ENCODE measurements around the gene AKT2.

AKT2 gene

GRCh38 chr19:40271706-40272105, 13.4 kb downstream of the AKT2 start:
- Mint-ChIP-seq H3K4me1 (ENCODE audit: low read depth) (peaks cover 62% of the 10 kb centered on the region), H3K9me3 (no peaks in the 10 kb centered on the region), H3K27ac (no peak overlapping the region), H3K27me3 (no peaks in the 10 kb centered on the region), H3K36me3 (ENCODE audit: low read depth) (peaks cover 12% of the 10 kb centered on the region), H3K4me3 (no peak overlapping the region)

- Mint-ChIP-seq H3K27me3 (no peaks in the 10 kb centered on the region), H3K4me3 (no peak overlapping the region), H3K9me3 (no peaks in the 10 kb centered on the region), H3K36me3 (ENCODE audit: low read depth) (peaks cover 12% of the 10 kb centered on the region), H3K27ac (no peak overlapping the region), H3K4me1 (ENCODE audit: low read depth) (peaks cover 54% of the 10 kb centered on the region)
Observed at GRCh38 chr19:40270362-40271089, 14.6 kb downstream of the AKT2 start.

DNA sequence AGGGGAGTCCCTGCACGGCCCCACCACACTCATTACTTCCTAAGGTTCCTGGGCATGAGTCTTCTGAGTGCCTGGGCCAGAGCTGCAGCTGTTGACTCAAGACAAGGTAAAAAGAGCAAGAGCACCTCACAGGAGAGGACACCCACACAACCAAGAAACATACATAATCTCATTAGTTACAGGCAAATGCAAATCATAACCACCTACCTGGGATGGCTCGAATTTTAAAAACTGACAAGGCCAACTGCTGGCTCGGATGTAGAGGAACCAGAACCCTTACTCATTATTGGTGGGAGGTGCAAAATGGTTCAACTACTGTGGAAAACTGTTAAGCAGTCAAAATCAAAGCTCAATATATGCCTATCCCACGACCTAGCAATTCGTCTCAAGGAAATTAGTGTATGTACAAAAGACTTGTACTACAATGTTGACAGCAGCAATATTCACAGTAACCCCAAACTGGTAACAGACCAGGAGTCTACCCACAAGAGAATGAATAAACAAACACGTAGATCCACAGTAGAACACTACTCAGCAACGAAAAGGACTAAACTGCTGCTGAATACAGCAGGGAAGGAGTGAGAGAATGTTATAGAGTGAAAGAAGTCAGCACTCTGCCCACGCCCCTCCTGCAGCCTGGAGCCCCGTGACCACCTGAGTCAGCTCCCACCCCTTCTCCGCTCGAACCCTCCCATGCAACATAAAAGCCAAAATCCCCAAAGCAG, 15.8 kb downstream of the AKT2 start:
- Mint-ChIP-seq H3K4me3 (no peak overlapping the region), H3K27ac (no peak overlapping the region), H3K36me3 (ENCODE audit: low read depth) (peaks cover 17% of the 10 kb centered on the region), H3K27me3 (no peaks in the 10 kb centered on the region), H3K9me3 (no peaks in the 10 kb centered on the region), H3K4me1 (ENCODE audit: low read depth) (peaks cover 43% of the 10 kb centered on the region)

GRCh38 chr19:40267601-40267997, 17.5 kb downstream of the AKT2 start:
- Mint-ChIP-seq H3K27ac (peak overlapping the region; percentile 63), H3K27me3 (no peaks in the 10 kb centered on the region), H3K4me1 (ENCODE audit: low read depth) (peaks cover 32% of the 10 kb centered on the region), H3K36me3 (ENCODE audit: low read depth) (peaks cover 30% of the 10 kb centered on the region), H3K4me3 (no peak overlapping the region), H3K9me3 (no peaks in the 10 kb centered on the region)

- Mint-ChIP-seq H3K9me3 (no peaks in the 10 kb centered on the region), H3K27me3 (no peaks in the 10 kb centered on the region), H3K4me3 (no peak overlapping the region), H3K27ac (no peak overlapping the region), H3K4me1 (ENCODE audit: low read depth) (peaks cover 28% of the 10 kb centered on the region), H3K36me3 (ENCODE audit: low read depth) (peaks cover 32% of the 10 kb centered on the region)
Observed at GRCh38 chr19:40266912-40267600, 18.1 kb downstream of the AKT2 start.

DNA sequence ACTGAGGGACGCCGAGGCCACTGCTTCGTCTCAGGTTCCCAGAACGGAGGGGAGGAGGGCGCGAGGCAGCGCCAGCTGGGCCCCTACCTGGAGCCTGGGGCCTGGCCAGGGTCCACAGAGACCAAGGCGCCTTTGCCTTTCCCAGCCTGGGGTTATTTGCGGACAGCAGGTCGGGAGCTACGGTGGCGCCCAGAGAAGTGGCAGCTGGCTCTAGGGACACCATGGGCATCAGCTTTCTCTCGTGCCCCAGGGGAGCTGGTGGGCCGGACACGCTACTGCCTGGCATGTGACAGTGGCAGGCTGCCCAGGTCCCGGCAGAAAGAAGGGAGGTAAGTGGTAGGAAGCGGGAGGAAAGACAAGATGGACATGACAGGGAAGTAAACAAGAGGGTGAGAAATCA, 19.0 kb downstream of the AKT2 start:
- Mint-ChIP-seq H3K4me1 (ENCODE audit: low read depth) (peaks cover 33% of the 10 kb centered on the region), H3K9me3 (no peaks in the 10 kb centered on the region), H3K27ac (no peak overlapping the region), H3K27me3 (no peaks in the 10 kb centered on the region), H3K36me3 (ENCODE audit: low read depth) (peaks cover 40% of the 10 kb centered on the region), H3K4me3 (no peak overlapping the region)

DNA sequence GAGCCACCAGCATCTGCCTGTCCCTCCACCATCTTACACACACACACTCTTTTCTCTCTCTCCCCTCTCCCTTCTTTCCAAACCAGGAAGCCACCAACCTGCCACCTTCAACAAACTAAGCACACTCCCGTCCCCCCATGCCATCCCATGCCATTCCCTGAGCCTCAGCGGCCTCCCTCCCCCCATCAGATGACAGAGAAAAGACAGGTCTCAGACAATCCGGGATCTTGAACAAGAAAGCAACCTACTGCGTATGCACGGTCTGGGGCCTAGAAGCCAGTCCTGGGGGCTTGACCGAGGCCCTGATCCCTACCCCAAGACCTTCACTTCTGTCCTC, 19.4 kb downstream of the AKT2 start:
- Mint-ChIP-seq H3K27ac (no peak overlapping the region), H3K4me3 (no peak overlapping the region), H3K9me3 (no peaks in the 10 kb centered on the region), H3K4me1 (ENCODE audit: low read depth) (peaks cover 35% of the 10 kb centered on the region), H3K36me3 (ENCODE audit: low read depth) (peaks cover 40% of the 10 kb centered on the region), H3K27me3 (no peaks in the 10 kb centered on the region)

DNA sequence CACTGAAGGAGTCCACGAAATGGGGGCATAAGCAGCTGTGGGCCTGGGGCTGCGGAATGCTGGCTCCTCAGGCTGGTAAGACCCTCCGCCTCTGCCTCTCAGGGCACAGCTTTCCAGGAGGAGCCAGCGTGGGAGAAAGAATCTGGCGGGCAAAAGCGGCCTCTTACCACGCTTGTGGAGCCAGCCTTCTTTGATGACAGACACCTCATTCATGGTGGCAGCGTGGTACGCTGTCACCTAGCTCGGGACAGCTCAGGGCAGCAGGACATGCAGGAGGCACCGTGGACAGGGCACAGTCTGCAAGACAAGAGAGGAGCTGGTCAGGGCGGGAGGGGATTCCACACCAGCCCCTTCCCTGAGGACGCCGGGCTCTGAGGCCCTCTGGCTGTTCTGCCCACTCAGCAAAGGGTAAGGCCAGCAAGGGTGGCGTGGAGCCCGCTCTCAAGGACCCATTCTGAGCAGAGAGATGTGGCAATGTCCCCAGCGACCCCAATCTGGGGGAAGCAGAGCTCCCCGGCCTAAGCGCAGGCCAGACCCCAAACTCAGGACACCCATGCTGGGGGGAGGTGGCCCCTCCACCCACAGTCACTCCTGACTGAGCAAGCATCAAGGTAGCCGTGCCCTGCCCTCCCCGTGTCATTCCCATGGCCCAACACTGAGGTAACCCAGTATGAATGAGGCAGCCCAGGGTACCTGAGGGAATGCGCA, 19.9 kb downstream of the AKT2 start:
- Mint-ChIP-seq H3K4me1 (ENCODE audit: low read depth) (peaks cover 37% of the 10 kb centered on the region), H3K4me3 (no peak overlapping the region), H3K27me3 (no peaks in the 10 kb centered on the region), H3K36me3 (ENCODE audit: low read depth) (peaks cover 40% of the 10 kb centered on the region), H3K9me3 (no peaks in the 10 kb centered on the region), H3K27ac (no peak overlapping the region)

DNA sequence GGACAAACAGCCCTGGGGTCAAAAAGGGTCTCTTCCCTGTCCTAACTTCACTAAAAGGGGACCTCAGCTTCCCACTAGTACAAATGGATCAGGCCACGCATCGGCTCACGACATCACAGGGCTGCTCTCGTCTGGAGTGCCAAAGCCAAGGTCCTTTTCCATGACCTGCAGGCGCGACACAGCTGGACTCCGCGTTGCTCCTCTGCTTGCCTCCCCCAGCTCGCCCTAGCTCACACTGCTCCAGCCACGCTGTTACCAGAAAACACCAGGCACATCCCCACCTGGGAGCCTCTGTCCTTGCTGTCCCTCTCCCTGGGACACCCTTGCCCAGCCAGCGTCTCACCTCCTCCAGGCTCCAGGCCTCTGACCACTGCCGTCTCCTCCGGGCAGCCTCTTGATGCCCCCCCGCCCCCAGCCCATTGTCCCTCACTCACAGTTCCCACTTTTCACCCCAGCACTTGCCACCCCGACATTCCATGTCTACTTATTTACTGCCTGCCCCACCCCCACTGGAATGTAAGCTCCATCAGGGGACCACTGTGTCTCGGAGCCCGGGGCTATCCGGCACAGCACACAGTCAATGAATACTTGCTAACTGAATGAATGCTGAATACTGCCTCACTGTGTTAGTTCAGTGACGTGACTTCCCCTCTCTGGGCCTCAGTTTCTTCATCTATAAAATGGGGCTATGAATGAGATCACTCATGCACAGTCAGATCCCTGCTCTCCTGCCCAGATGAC, 20.7 kb downstream of the AKT2 start:
- no peaks in the 10 kb centered on the region for H3K27me3 Mint-ChIP-seq
- H3K36me3 Mint-ChIP-seq (ENCODE audit: low read depth): peaks cover 40% of the 10 kb centered on the region
- no peak overlapping the region for H3K4me3 Mint-ChIP-seq
- peaks cover 35% of the 10 kb centered on the region for H3K4me1 Mint-ChIP-seq (ENCODE audit: low read depth)
- H3K27ac Mint-ChIP-seq: no peak overlapping the region
- H3K9me3 Mint-ChIP-seq: no peaks in the 10 kb centered on the region

DNA sequence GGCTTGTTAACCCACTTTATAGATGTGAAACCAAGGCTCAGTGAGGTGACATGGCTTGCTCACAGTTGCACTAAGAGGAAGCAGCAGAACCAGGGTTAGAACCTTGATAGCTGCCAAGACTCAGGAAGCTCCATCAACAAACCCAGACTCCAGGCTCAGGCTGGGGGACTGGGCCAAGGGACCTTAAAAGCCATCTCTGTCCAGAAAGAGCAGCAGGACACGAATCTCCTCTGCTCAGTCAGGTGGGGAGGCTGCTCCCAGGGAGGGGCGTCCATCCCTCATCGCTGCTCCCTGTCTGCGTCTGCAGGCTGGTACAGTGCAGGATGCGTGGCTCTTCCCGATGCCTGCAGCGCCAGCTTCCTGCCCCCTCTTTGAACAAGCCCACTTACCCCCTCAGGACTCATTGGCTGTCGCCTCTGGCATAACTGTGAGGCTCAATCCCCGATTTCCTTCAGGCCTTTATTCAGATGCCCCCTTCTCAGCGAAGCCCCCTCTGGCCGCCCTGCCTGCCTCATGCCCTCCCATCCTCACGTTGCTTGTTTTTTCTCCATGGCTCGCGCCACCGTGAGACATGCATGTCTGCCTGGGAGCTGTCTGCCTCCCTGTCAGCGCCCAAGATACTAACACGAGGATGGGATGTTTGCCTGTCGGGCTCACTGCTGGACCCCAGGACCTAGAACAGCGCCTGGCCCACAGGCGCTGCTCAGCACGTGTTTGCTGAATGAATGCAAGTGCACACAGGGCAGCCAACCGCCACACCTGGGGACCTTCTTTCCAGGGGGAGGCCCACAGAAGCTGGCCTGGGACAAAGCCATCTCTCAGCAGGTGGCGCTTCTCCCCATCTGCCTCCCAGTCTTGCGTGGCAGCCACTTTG, 21.5 kb downstream of the AKT2 start:
- Mint-ChIP-seq H3K9me3 (no peaks in the 10 kb centered on the region), H3K27ac (no peak overlapping the region), H3K36me3 (ENCODE audit: low read depth) (peaks cover 40% of the 10 kb centered on the region), H3K4me3 (no peak overlapping the region), H3K4me1 (ENCODE audit: low read depth) (peaks cover 34% of the 10 kb centered on the region), H3K27me3 (no peaks in the 10 kb centered on the region)

DNA sequence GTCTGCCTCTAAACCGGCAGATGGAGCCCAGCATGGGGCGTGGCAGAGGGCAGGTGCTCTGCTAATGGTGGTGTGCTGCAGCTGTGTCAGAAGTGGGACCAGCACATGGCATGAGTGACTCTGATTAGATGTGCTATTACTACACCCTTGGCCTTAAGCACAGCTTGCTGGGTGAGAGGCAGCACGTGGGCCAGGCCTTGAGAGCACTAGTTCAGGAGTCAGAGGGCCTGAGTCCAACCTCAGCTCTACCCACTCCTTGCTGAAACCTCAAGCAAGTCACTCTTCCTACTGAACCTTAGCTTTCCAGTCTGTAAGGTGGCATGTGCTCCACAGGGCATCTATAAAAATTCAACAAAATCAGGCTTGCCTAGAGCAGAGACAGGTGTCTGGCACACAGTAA, 22.7 kb downstream of the AKT2 start:
- Mint-ChIP-seq H3K27ac (no peak overlapping the region), H3K27me3 (no peaks in the 10 kb centered on the region), H3K4me3 (no peak overlapping the region), H3K4me1 (ENCODE audit: low read depth) (peaks cover 31% of the 10 kb centered on the region), H3K36me3 (ENCODE audit: low read depth) (peaks cover 35% of the 10 kb centered on the region), H3K9me3 (no peaks in the 10 kb centered on the region)

- H3K36me3 Mint-ChIP-seq (ENCODE audit: low read depth): peaks cover 33% of the 10 kb centered on the region
- no peak overlapping the region for H3K4me3 Mint-ChIP-seq
- no peaks in the 10 kb centered on the region for H3K9me3 Mint-ChIP-seq
- H3K27ac Mint-ChIP-seq: no peak overlapping the region
- H3K4me1 Mint-ChIP-seq (ENCODE audit: low read depth): peaks cover 31% of the 10 kb centered on the region
- H3K27me3 Mint-ChIP-seq: no peaks in the 10 kb centered on the region
Observed at GRCh38 chr19:40261631-40262030, 23.5 kb downstream of the AKT2 start.

DNA sequence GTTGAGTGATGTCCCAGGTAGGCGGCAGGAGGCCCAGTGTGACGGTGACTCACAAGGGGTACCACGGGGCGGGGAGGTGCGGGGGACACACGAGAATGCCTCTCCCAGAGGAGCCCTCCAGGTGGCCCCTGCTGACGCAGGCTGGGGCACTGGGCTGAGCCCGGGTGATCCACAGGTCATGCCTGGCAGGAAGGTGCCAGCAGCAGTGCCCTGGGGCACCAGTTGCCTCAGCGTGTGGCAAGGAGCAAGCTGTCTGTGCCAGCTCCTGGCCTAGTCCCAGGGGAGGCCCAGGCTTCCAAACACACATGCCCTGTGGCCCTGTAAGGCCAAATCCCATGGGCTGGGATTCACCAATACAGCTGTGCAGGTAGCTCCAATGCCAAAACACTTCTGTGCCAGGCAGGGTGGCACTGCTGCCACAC, 28.0 kb downstream of the AKT2 start:
- Mint-ChIP-seq H3K4me1 (ENCODE audit: low read depth) (peaks cover 32% of the 10 kb centered on the region), H3K9me3 (no peaks in the 10 kb centered on the region), H3K27me3 (no peaks in the 10 kb centered on the region), H3K27ac (no peak overlapping the region), H3K36me3 (ENCODE audit: low read depth) (peaks cover 40% of the 10 kb centered on the region), H3K4me3 (no peak overlapping the region)

- Mint-ChIP-seq H3K27ac (peak overlapping the region; percentile 36), H3K4me1 (ENCODE audit: low read depth) (peaks cover 30% of the 10 kb centered on the region), H3K9me3 (no peaks in the 10 kb centered on the region), H3K4me3 (no peak overlapping the region), H3K36me3 (ENCODE audit: low read depth) (peaks cover 38% of the 10 kb centered on the region), H3K27me3 (no peaks in the 10 kb centered on the region)
Observed at GRCh38 chr19:40256512-40256911, 28.6 kb downstream of the AKT2 start.

All from stimulated activated naive CD8-positive, alpha-beta T cell treated with anti-CD3 and anti-CD28 coated beads, Interleukin-15, Interleukin-2, amounts not matched to agents 100 ng/mL and 50 ng/mL, for 24 hours (primary cell).